ENCODE measurements around the gene COL4A6.

Gene COL4A6

DNA sequence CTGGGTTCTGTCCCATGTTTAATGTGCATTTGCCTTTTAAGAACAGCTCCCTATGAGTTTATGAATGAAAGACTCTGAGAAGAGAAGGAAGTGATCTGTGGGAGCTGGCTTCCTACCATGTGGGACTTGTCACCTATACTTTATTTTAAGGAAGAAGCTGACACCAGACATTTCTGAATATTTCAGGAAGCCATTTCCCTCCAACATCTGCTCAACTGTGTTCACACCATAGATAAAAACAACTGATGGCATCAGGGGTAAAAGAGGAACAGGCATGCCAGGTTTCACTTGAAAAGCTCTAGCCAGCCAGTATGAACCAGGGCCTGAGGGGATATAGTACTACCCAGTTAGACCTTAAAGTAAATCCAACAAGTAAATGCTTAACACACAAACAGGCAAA is 116.0 kb downstream of the COL4A6 start:
- no peak for DNase-seq

DNA sequence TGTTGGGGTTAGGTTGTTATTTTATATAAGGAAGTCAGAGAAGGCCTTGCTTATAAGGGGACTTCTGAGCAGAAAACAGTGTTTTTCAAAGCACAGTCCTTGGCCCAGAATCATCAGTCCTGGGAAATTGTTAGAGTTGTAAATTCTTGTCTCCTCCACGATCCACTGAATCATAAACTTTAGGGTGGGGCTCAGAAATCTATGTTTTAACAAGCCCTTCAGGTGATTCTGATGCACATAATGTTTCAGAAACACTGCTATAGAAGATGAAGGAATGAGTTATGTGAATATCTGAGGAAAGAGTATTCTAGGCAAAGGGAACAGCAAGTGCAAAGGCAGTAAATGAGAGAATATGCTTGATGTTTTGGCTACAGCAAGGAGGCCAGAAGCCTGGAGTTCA is 121.8 kb downstream of the COL4A6 start:
- no peak for DNase-seq

DNA sequence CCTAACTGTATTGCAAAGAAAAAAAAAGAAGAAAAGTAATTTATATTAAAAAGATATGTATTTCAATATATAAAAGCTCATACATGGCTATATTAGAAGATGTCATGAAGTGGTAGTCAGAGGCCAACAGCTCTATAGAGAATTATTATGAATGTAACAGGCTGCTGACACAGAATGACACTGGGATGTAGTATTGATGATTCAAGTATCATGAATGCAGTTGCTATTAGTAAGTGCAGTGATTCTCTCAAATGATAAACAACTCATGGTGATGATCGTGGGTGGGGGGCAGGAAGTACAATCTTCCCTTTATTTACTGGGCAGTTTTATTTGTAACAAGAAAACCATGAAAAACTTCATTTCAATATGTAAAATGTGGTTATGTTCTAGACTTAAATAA is 124.6 kb downstream of the COL4A6 start:
- DNase-seq, result no peak

DNA sequence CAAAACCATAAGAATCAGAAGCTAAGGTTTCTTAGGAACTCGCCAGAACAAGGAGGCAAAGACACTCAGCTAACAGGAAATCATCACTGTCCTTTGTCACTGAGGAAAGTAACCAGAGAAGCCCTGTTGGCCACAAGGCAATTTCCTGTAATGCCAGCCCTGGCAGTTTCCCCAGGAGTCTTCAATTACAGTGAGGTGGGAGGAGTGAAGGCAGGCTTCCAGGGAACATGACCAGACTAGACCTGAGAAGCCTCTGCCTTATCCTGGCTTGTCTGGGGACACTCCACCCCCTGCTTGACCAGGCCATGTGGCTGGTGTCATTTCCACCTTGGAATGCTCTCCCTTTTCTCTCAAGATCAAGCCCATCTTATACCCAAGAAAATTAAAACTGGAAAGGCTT is 125.3 kb downstream of the COL4A6 start:
- DNase-seq, result no peak

DNA sequence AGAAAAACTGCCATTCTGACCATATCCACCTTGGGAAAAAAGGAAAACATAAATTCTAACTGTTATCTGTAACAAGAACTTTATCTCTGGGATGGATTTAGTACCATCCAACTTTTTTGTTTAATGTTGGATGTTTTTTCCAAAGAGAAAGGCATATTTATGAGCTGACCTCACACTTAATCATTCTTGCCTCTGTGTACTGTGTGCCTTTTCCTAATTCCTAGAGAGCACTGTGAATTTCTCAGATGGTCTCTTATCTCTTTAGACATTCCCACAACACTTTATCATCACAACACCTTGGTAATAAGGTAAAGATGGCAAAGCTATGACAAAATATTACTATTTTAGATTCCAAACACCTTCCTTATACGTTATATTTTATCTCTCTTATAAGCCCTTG is 126.2 kb downstream of the COL4A6 start:
- no peak for DNase-seq

DNA sequence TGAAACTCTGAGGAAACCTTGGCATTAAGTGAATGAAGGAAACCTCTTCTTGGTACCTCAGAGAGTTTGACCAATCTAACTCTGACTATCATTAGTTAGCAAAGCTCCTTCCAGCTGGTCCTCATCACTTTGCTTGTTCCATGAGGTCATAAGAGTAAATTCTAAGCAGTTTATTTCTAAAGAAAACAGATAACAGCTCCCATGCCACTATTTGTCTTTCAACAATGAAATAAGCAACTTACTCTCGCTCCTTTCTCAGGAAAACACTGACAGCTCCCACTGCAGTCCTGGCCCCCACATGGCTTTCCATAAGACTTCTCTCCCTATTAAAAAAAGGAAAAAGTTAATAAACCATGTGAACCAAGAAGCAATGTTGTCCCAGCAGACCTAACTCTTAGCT is 127.7 kb downstream of the COL4A6 start:
- no peak for DNase-seq

DNA sequence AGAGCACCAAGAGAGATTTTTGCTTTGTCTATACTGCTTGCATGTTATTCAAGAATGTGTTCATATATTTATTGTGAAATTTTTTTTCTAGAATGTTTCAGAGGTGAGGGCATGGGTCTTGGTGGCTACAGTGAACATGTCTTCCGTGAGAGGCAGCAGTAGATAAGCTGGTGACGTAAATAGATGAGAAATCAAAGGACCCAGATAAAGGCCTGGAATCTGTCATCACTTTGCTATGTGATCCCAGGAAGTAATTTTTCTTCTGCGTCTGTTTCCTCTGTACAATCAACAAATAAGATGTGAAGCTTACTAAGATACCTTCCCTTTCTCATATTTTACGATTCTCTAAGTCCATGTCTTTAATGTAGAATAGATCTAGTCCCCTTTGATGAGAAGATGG is 129.1 kb downstream of the COL4A6 start:
- DNase-seq, result no peak

DNA sequence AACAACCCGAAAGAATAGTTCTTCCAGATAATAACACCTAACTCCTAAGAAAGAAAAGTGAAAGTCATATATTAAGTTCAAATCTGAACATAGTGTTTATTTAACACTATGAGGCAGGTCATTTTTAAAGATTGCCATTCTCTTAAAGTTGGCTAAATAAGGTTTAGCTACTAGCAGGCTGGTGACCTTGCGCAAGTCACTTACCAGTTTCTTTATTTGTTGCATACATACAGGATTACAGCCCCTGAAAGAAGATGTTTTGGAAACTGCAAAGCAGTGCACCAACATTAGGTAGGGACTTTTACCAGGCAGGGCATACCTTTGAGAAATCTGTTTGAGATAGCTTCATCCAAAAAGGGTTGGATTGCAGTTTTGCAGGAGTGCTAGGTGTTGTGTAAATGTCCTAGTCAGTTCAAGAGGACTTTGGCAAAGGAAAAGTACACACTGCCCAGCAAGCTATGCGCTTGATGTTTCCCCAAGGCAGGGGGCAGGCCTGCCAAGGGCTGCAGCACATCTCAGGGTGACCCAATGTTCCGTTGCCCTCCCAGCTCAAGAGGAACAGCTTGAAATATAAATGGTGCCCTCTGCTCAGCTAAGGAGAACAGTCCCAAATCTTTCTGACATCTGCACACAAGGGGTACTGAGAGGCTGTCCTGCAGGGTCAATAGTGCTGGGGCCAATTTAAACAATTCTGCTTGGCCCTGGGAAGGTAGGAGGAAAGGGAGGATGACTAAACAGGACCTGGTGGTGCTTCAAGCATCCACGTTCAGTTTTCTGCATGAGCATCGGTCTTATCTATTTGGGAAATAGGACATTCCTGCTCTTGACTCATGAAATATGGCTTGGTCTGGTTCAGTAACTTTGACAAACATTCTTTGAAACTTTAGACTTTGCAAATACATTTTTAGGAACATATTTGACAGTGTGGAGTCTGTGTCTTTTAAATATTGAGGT is 130.8 kb downstream of the COL4A6 start:
- DNase-seq, result no peak

DNA sequence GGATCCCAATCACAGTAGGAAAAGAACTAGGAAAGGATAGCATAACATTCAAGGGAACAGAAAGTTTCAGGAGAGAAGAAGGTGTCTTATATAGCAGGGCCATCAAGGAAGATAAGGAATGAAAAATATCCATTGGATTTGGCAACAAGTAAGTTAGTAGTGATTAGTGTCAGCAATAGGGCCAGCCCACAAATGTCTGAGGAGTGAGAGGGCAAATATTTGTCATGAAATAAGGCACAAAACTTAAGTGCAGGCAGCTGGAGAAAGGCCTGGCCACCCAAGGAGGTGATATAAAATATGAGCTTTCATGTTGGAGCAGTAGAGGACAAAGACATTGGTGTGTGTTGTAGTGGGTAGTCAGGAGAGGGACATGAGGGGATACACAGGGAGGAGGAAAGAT is 132.1 kb downstream of the COL4A6 start:
- no peak for DNase-seq

DNA sequence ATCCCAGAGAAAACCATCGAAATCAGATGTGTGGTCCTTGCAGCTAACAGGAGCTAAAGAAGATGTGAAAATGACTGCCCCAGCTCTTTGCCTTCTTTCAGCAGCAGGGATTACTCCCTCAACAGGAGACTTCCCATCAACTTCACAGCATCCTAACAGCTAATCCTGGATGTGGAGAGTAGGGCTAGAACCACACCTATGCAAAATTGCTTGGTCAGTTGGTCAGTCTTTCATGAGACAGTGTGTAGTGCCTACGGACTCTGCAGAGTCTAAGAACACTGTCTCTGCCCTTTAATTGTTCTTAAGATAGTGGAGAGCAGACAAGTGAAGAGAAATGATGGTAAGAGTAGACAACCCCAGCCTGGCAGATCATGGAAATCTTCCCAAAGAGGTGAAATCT is 133.5 kb downstream of the COL4A6 start:
- no peak for DNase-seq

DNA sequence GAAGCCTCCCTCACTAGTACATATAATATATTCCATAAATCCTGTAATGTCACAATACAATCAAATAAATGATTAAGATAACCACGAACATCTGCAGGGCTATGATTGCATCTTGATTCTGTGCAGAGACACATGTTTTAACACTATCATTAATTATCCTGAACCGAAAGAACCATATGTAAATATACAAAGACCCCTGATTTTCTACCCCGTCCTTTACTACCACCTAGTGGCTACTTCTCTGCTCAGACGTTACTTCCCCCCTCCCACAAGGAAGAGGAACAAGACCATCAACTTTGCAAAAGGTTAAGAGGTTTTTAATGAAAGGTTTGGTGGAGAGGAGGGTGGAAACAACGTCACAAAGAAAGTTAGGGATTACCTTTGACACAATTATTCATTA is 134.0 kb downstream of the COL4A6 start:
- no peak for DNase-seq

DNA sequence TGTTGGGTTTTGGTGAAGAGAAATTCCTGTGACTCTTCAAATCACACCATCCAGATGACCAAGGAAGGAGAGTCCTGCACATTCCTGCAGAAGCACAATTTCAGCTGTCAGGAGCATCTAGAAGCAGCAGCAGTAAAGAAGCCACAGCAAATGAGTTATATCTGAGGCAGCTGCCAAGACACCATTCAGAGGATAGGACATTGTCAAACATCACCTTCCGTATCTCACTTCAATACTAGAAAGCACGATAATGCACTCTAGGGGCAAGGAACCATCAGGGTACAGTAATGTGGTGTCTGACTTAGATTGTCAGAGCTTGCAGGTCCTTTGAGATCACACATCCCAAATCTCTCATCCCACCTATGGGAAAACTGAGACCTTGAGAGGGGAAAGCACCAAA is 134.5 kb downstream of the COL4A6 start:
- DNase-seq, result no peak

DNA sequence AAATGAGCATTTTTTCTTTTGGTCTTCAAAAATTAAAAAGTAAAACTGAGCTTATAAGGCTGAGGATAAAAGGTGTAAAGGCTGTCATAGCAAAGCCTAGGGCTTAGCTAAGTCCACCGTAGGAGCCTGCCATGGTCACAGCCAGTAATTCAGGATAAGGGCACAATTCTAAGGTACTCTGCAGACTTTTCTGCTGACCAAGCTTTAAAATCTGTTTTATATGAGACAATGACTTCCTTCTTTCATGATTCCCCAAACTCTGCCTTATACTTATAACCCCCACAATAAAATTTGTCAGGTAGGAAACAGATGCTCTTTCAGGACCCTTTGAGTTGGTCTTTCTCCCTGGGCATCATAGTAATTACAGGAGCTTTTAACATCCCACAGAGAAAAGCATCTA is 138.5 kb downstream of the COL4A6 start:
- DNase-seq, result no peak

DNA sequence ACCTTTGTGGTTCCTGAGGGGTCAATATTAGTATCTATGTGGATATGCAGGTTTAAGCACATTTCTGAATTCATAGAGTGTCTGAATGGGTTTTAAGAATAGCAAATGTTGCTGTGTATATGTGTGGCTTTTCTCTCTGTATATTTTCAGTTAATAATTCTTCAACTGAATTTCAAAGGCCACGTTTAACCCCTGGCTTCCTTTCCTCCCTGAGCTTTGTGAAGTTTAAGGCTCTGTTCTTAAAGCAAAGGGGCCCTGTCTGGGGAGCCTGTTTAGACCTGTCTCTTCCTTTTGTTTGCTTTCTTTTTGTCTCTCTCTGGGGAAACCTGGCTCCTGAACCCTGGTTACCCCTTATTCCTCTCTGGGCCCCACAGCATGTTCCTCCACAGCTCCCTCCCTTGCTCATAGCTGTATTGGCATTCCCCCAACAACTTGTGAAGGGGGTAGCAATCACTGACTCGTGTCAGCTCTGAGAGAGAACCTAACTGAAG is 139.1 kb downstream of the COL4A6 start:
- no peak for DNase-seq

DNA sequence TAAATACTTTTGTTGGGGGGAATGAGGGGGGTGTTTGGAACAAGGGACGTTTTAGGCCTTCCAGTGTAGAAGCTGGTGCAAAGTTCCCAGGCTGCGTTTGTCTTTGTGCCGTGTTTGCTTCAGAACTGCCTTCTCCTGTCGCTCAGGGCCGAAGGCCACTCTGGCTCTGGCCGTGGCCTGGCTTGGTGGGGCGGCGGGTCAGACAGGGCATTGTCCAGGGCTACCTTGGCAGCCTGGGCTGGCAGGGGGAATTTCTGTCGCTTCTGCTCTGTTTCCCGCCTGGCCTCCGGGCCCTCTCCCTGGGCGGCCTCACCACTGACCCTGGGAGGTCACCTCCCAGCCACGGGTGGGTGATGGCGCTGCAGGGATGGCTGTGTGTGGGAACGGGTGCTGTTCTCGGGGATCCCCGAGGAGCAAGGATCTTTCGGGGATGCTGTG is 140.0 kb downstream of the COL4A6 start:
- no peak for DNase-seq

DNA sequence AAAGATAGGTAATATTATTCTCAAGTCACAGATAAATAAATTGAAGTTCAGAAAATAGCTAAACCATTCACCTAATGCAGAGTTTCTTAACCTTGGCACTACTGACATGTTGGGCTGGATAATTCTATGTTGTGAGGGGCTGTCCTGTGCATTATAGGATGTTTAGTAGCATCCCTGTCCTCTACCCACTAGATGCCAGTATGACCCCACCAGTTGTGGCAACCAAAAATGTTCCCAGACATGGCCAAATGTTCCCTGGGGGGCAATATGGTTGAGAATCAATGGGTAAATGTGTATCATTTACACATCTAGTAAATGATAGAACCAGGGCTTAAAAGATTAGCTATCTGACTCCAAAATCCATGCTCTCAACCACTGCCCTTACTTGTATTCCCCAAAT is 140.9 kb downstream of the COL4A6 start:
- no peak for DNase-seq

DNA sequence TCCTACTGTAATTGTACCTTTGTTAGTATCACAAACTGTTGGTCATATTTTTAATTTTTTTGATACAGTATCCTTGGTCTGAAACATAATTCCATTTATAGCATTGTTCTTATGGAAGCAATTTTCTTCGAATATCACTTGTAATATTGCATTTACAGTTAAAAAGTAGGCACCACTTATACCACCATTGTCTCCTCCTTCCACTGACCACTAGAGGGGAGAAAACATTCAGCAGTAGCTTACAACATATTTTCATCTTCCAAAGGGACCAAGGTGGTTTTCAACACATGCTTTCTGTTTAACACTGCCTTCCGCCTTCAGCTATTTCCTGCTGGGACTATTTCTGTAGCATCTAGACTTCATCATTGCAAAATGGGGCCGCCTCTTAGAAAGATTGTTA is 146.2 kb downstream of the COL4A6 start:
- DNase-seq, result no peak

DNA sequence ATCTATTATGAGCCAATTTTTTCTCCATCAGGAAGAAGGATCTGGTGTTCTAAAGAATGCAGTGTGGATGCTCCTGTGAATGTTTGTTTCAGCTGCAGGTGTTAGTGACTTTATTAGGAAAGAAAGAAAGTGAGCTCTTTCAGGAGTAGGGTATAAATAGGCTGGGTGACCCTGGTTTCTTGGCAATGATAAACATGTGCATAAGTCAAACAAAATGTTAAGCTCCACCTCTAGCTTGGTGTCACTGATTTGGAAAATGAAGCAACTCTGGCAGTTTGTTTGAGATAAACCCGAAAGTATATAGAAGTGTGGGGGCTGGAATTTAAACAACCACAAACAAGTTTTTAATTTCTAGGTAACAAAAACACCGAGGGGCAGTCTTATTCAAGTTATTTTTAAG is 152.3 kb downstream of the COL4A6 start:
- no peak for DNase-seq

DNA sequence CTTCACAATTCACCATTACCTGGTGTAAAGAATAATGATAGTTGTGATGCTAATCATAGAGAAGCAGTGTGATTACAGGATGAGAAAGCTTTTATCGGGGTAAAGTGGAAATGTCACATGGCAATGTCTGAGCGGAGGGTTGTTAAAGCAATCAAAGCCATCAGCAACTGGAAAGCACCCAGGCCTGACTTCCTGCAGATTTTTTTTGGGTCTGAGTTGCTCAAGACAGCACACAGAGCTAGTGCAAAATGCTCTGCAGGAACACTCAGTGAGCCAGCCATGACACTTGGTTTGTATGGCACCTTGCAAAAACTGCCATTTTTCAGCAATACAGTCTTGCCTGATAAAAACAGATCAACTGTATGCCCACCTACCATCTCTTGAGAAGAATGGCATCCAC is 152.9 kb downstream of the COL4A6 start:
- no peak for DNase-seq

DNA sequence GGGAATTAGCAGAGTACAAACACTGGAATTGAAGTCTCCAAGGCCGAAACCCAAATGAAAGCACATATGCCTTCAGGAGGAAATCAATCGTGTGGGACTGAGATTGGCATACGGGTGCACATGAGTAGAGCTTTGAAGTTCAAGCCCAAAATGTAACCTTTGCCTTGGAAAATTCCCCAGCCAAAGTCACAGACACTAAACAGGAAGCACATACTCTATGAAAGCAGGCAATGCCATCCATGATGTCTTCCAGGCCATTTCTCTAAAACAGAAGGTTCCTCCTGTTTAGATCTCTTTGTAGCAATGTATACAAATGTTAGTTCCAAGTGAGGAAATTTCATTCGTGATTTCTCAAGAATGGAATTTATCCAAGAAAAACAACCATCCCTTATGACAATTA is 162.5 kb downstream of the COL4A6 start:
- DNase-seq, result no peak

DNA sequence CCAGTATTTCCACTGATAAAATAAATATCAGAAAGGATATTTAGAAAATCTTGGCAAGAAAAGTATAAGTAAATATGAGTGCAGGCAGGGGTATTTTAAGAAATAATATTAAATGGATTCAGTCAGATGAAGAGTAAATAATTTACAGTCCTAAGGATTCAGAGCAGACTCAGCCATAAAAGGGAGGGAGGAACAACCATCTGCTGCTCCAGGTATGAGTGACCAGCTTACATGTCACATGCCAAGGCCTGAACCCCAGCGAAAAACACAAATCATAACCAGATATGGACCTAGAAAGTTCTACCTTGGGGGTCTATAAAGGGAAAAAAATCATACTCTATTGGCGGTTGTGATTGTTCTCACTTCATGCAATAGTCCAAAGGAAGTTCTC is 166.8 kb downstream of the COL4A6 start:
- DNase-seq, result no peak

DNA sequence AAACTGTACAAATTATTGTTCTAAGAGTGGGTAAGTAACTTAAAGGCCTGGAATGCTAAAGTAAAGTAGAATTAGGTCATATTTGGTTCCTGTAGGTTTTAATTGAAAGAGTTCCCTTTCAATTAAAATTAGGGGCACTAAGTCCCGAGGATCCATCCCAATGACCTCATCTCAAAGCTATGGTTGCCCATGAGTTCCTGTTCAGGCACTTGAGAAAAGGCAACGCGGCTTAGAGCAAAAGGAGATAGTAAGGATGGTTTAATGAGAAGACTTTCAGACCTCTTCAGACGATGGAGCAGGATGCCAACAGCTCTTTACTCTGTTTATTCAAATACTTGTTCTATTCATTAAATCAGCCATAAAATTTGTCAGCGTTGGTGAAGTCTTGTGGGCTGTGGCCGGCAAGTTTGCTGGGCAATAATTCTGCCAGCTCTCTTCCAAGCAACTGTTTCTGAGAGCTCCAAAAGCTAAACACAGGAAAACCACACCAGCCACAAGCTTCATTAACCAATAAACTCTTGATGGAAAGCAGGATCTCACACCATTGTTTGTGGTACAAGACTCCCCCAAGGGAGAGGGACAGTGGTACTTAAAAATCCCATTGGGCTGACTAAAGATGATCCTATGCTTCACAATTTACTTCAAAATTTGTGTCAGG is 167.4 kb downstream of the COL4A6 start:
- no peak for DNase-seq

DNA sequence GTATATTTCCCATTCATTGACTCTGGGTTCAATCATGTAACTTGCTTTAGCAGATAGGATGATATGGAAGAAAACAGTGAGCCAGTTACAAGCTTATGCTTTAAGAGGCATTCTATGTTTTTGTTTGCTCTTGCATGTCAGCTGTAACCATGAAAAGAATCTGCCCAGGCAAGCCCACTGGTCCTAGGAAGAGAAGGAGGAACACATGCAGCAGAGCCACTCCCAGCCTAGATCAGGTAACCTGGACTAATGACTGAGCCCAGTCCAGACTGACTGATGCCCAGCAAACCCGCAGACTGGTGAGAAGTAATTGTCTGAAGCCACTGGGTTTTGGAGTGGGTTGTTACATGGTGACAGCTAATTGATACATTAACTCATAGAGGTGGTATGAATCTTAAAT is 167.9 kb downstream of the COL4A6 start:
- DNase-seq, result no peak

DNA sequence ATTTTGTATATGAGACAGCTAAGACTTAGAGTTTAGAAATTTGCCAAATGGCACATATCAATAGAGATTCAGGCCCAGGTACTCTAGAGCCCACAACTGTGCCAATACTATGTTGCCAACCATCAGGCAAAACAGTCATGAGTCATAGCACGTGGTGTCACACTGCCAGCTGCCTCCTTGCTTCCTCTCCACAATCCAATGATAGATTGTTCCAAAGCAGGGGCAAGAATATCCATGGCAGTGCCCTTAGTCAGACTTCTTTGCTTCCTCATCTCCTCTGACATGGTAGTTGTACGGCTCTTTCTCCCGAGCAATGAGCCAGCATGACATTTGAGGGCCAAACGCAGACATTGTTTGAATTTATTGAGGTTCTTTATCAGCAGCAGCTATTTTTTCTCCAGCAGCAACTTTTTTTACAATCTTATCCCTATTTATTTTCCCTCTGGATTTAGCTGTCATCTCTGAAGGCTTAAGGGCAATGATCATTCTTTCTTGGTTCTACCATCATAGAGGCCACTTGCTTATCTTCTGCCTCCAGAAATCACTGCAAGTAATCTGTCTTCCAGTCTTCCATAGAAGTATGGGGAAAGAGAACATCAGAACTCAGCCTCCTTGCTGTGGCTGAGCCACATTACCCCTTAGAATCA is 169.7 kb downstream of the COL4A6 start:
- no peak for DNase-seq
